HepG2 (cell line): ENCODE measurements around the gene PLCB1. TPM values are rescaled to one million over a fixed set of nuclear protein-coding genes. Genes with fewer than 3 reads are reported as not detected.

Source experiments
- ATAC-seq: fragments of 200-7000 bp; cut with Tn5 transposase; 3 replicates; pipeline ENCODE4 v1.9.1; 2020; ENCODE audit warnings: mild to moderate bottlenecking, moderate library complexity
- BruUV-seq: library from RNA; stranded (reverse); fragments of 400-500 nt; replicated peaks from 2 replicates; lab custom pipeline; 2021; lab: Mats Ljungman, UMichigan
- CTCF ChIA-PET: fragments of 300-600 bp; formaldehyde crosslinking; extraction: SDS; loops from one replicate; lab custom pipeline; 2021; ENCODE audit warnings: low total read pairs, inconsistent platforms, low intra/inter-chr PET ratio; lab: Yijun Ruan, JAX
- POLR2A ChIA-PET: fragments of 350-600 bp; sonication (Branson Sonifier 250); formaldehyde crosslinking; loops from one replicate; lab custom pipeline; 2020; ENCODE audit warnings: antibody characterized with exemption, inconsistent platforms; lab: Yijun Ruan, JAX
- DNase-seq: peaks from one replicate; pipeline ENCODE4 v3.0.0-alpha.2; 2015; ENCODE audit warnings: low spot score
- FAIRE-seq: peaks from 3 replicates; lab custom pipeline; 2011; peaks lifted over from hg19 to GRCh38; lab: Jason Lieb, UNC
- H2AFZ ChIP-seq: one replicate; pipeline ENCODE4 v1.6.1; 2011; ENCODE audit warnings: low read length, inconsistent platforms
- H3K27ac ChIP-seq: fragments of 300-600 bp; 3 replicates; pipeline ENCODE4 v1.8.0; 2011; ENCODE audit warnings: mixed run types, mild to moderate bottlenecking, mixed read lengths, low read length, inconsistent platforms; ENCODE audit not compliant: insufficient read depth; ENCODE audit errors: extremely low read length
- H3K27me3 ChIP-seq, 2 experiments: fragments of 200-600 bp in 1 of 2; 2 replicates in 1 of 2; 3 replicates in 1 of 2; pipeline versions ENCODE4 v1.6.0 to v1.8.0; 2011; ENCODE audit warnings: low read length in 2 of 2, mild to moderate bottlenecking in 2 of 2, moderate library complexity in 2 of 2, inconsistent platforms in 1 of 2; ENCODE audit not compliant: insufficient read depth in 2 of 2, control insufficient read depth in 1 of 2
- H3K36me3 ChIP-seq, 2 experiments: fragments of 200-600 bp in 1 of 2; replicated peaks in 1 of 2; 2 replicates in 1 of 2; 3 replicates in 1 of 2; pipeline versions ENCODE4 v1.5.1 to v1.8.0; 2011; ENCODE audit warnings: low read length in 2 of 2, inconsistent platforms in 1 of 2; ENCODE audit not compliant: insufficient read depth in 2 of 2, control insufficient read depth in 1 of 2
- H3K4me1 ChIP-seq: 2 replicates; pipeline ENCODE4 v1.5.1; 2012; ENCODE audit warnings: low read length, inconsistent platforms; ENCODE audit not compliant: insufficient read depth
- H3K4me2 ChIP-seq: 2 replicates; pipeline ENCODE4 v1.6.0; 2011; ENCODE audit warnings: low read depth, low read length, inconsistent platforms
- H3K4me3 ChIP-seq, 3 experiments: fragments of 200-600 bp in 1 of 3; sonication (generic), shearing (Covaris generic) in 1 of 3; replicated peaks in 1 of 3; 2 replicates each; pipeline ENCODE4 v1.5.1; 2011 to 2016; ENCODE audit warnings: low read length in 3 of 3, inconsistent platforms in 2 of 3, low read depth in 2 of 3, mild to moderate bottlenecking in 2 of 3, control low read depth in 1 of 3, mixed read lengths in 1 of 3; ENCODE audit not compliant: insufficient read depth in 1 of 3
- H3K79me2 ChIP-seq: one replicate; pipeline ENCODE4 v1.6.1; 2011; ENCODE audit warnings: low read length, inconsistent platforms; ENCODE audit not compliant: insufficient read depth
- H3K9ac ChIP-seq: 2 replicates; pipeline ENCODE4 v1.6.0; 2011; ENCODE audit warnings: mild to moderate bottlenecking, low read depth, low read length, inconsistent platforms; ENCODE audit not compliant: insufficient read depth
- H3K9me3 ChIP-seq: 2 replicates; pipeline ENCODE4 v1.5.1; 2012; ENCODE audit warnings: mild to moderate bottlenecking, low read length
- H4K20me1 ChIP-seq: 2 replicates; pipeline ENCODE4 v1.6.0; 2011; ENCODE audit warnings: inconsistent platforms, mild to moderate bottlenecking, low read length, moderate library complexity; ENCODE audit not compliant: insufficient read depth
- ARNT2 ChIP-seq: sonication (generic); formaldehyde crosslinking; IDR thresholded peaks from 2 replicates; pipeline ENCODE4 v1.8.0; 2022; ENCODE audit warnings: mild to moderate bottlenecking, low read depth, missing genetic modification reagents, moderate library complexity
- CHD4 ChIP-seq: fragments of 200-600 bp; sonication (generic); IDR thresholded peaks from 2 replicates; pipeline ENCODE4 v1.7.0; 2017; ENCODE audit warnings: mild to moderate bottlenecking, low read length, borderline replicate concordance
- GATA4 ChIP-seq: sonication (generic); IDR thresholded peaks from 2 replicates; pipeline ENCODE4 v1.6.1; 2016; ENCODE audit warnings: antibody characterized with exemption, low read depth, borderline replicate concordance
- IKZF4 ChIP-seq: sonication (generic); formaldehyde crosslinking; IDR thresholded peaks from 2 replicates; pipeline ENCODE4 v1.5.1; 2020; ENCODE audit warnings: borderline replicate concordance, mild to moderate bottlenecking, low read depth, missing genetic modification reagents; ENCODE audit errors: not compliant biosample characterization
- KDM3A ChIP-seq: IDR thresholded peaks from 2 replicates; pipeline ENCODE4 v1.6.1; 2018; ENCODE audit warnings: low read depth, missing compliant biosample characterization
- MBD4 ChIP-seq: IDR thresholded peaks from 2 replicates; pipeline ENCODE4 v1.6.1; 2012; ENCODE audit warnings: low read length, inconsistent platforms, borderline replicate concordance
- MTA1 ChIP-seq: sonication (generic); formaldehyde crosslinking; IDR thresholded peaks from 2 replicates; pipeline ENCODE4 v1.4.0; 2020; ENCODE audit warnings: missing genetic modification reagents, mild to moderate bottlenecking, borderline replicate concordance
- MYC ChIP-seq: sonication (generic); formaldehyde crosslinking; IDR thresholded peaks from 2 replicates; pipeline ENCODE4 v1.9.0; 2021; ENCODE audit warnings: missing genetic modification reagents, borderline replicate concordance
- NFIC ChIP-seq: IDR thresholded peaks from 2 replicates; pipeline ENCODE4 v1.6.1; 2012; ENCODE audit warnings: mild to moderate bottlenecking, low read length, inconsistent platforms
- PTBP1 ChIP-seq: fragments of 200-400 bp; formaldehyde crosslinking; IDR thresholded peaks from 2 replicates; pipeline ENCODE4 v1.6.1; 2018; ENCODE audit warnings: low read length, low read depth; ENCODE audit not compliant: poor library complexity, severe bottlenecking
- ZBTB49 ChIP-seq: sonication (generic); formaldehyde crosslinking; IDR thresholded peaks from 2 replicates; pipeline ENCODE4 v1.4.0; 2020; ENCODE audit warnings: missing genetic modification reagents, borderline replicate concordance
- ZFP90 ChIP-seq: sonication (generic); formaldehyde crosslinking; IDR thresholded peaks from 2 replicates; pipeline ENCODE4 v1.8.0; 2022; ENCODE audit warnings: missing genetic modification reagents, mild to moderate bottlenecking, inconsistent platforms, borderline replicate concordance
- ZMYM2 ChIP-seq: sonication (generic); formaldehyde crosslinking; IDR thresholded peaks from 2 replicates; pipeline ENCODE4 v1.8.0; 2022; ENCODE audit warnings: mild to moderate bottlenecking, missing genetic modification reagents
- ZNF263 ChIP-seq: sonication (generic); formaldehyde crosslinking; IDR thresholded peaks from 2 replicates; pipeline ENCODE4 v1.4.0; 2020; ENCODE audit warnings: missing genetic modification reagents
- ZNF292 ChIP-seq: sonication (generic); formaldehyde crosslinking; IDR thresholded peaks from 2 replicates; pipeline ENCODE4 v1.8.1; 2022; ENCODE audit warnings: mild to moderate bottlenecking, low read depth, missing genetic modification reagents, borderline replicate concordance
- ZNF557 ChIP-seq: sonication (generic); formaldehyde crosslinking; IDR thresholded peaks from 2 replicates; pipeline ENCODE4 v1.4.0; 2020; ENCODE audit warnings: missing genetic modification reagents
- ZNF607 ChIP-seq: sonication (generic); formaldehyde crosslinking; IDR thresholded peaks from 2 replicates; pipeline ENCODE4 v1.5.1; 2020; ENCODE audit warnings: missing genetic modification reagents, mild to moderate bottlenecking, borderline replicate concordance
- ZNF878 ChIP-seq: sonication (generic); formaldehyde crosslinking; IDR thresholded peaks from 2 replicates; pipeline ENCODE4 v1.8.1; 2023; ENCODE audit warnings: mild to moderate bottlenecking, missing genetic modification reagents, moderate library complexity
- WGBS: methylation state at CpG from one replicate; pipeline ENCODE4 v1.1.6; 2017; ENCODE audit warnings: low lambda C conversion rate; 5-methylcytosine and 5-hydroxymethylcytosine counted together
- in situ Hi-C: cut with HindIII; loops from 2 replicates; pipeline ENCODE4 v1.10.0; 2017; ENCODE audit warnings: low pct_unique_long_range_greater_than_20kb; ENCODE audit not compliant: extremely low pct_ligation_motif_present
- intact Hi-C: fragments of 100-400 bp; cut with micrococcal nuclease; formaldehyde crosslinking; loops from one replicate; pipeline ENCODE4 v1.10.0; 2022; ENCODE audit not compliant: unreplicated experiment
- polyA plus RNA-seq, 8 experiments: library from polyadenylated mRNA; depleted of rRNA in 3 of 8; stranded (reverse) in 7 of 8; unstranded in 1 of 8; fragments of >200 nt; fragmentation: Illumina TruSeq in 4 of 8; extraction: Trizol in 4 of 8; gene quantifications; 2 replicates each; pipeline versions ENCODE4 v1.2.1 to v1.2.3, GENCODE V29; 2011 to 2016; ENCODE audit warnings: low read depth in 4 of 8, missing spikeins in 1 of 8, mixed read lengths in 1 of 8; ENCODE audit not compliant: insufficient read depth in 1 of 8
- total RNA-seq, 5 experiments: library from RNA; depleted of rRNA; stranded (reverse); fragments of >200 nt; fragmentation: Illumina TruSeq; extraction: Trizol; gene quantifications; 2 replicates each; pipeline ENCODE4 v1.2.3, GENCODE V29; 2016; ENCODE audit warnings: low read depth in 1 of 5

Gene PLCB1
- total and polyA plus RNA-seq, 2 of the 13 experiments (the other 11 are each of a cell fraction or from before 2014, with no cell fraction given): 42.4 to 55.9 TPM

GRCh38 chr20:8782804-8783203, 650.7 kb downstream of the PLCB1 start:
- ChIA-PET CTCF (no interaction called here), POLR2A (no interaction called here)
- 95% methylated on average over 2 of the region's 2 CpGs for WGBS
- Histone ChIP-seq H3K9ac (no peak overlapping the region), H3K4me2 (no peak overlapping the region), H3K4me1 (no peaks in the 10 kb centered on the region), H3K4me3 (no peak overlapping the region), H2AFZ (no peak overlapping the region), H3K36me3 (peaks cover 14 to 28% of the 10 kb centered on the region in 2 experiments), H3K27ac (no peak overlapping the region), H4K20me1 (no peaks in the 10 kb centered on the region), H3K27me3 (no peaks in the 10 kb centered on the region), H3K79me2 (no peaks in the 10 kb centered on the region), H3K9me3 (no peaks in the 10 kb centered on the region)
- no peak for TF ChIP-seq NFIC
- no peak for TF ChIP-seq IKZF4 (CRISPR knock-in tag)
- TF ChIP-seq MTA1 (CRISPR knock-in tag): no peak
- TF ChIP-seq ZNF557 (CRISPR knock-in tag): no peak
- TF ChIP-seq ZNF878 (CRISPR knock-in tag): no peak
- TF ChIP-seq ZFP90 (CRISPR knock-in tag): no peak
- TF ChIP-seq ZNF607 (CRISPR knock-in tag): no peak
- TF ChIP-seq MYC (CRISPR knock-in tag): no peak
- TF ChIP-seq ZBTB49 (CRISPR knock-in tag): no peak
- TF ChIP-seq KDM3A (CRISPR knock-in tag): no peak
- no peak for TF ChIP-seq GATA4
- TF ChIP-seq CHD4: no peak
- TF ChIP-seq ZNF263: no peak
- no peak for TF ChIP-seq ARNT2 (CRISPR knock-in tag)
- no peak for TF ChIP-seq MBD4
- no peak for TF ChIP-seq ZNF292 (CRISPR knock-in tag)
- no peak for TF ChIP-seq ZMYM2 (CRISPR knock-in tag)
- TF ChIP-seq PTBP1: no peak
- DNase-seq (no peak), ATAC-seq (no peak), FAIRE-seq (no peak)
- intact Hi-C loops: no loop called here
- no TSS peak for BruUV-seq
- in situ Hi-C loops: loop anchor here (10.0 kb wide), 1 partner anchor 582 kb away; no protein-coding TSS in a partner anchor
